Central memory CD4-positive, alpha-beta T cell (primary cell): ENCODE data around the gene TAF4.

Source experiments
- DNase-seq: peaks from one replicate; pipeline ENCODE4 v3.0.0; 2022

The TAF4 gene

DNA sequence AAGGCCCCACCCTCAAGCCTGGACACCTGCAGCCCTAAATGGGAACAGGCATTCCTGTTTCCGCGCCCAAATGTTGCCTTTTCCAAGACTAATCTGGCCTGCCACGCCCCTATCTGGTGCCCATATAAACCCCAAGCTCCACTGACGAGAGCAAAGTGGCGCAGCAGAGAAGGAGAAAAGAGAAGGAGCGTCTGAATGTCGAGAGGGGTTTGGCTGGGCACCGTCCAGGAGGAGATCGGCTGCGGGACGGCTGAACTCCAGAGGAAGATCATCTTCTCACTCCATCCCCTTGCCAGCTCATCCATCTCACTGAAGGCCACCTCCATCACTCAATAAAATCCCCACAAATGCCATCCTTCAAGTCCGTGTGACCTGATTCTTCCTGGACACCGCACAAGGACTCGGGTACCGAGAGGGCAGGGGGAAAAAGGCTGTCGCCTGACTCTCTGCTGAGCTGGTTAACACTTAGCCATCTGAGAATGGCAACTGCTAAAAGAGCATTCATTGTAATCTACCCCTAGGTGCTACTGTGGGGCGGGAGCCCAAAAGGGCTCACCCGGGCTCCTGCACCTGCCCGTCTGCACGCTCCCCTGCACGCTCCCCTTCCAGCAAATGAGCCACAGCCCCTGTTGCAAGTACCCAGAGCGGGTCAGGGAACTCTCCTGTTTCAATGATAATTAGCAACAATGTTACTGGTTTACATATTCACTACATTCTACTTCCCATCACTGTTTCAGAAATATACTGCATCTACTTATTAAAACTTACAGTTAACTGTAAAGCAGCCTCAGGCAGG, 23.5 kb downstream of the TAF4 start:
- DNase-seq = no peak

DNA sequence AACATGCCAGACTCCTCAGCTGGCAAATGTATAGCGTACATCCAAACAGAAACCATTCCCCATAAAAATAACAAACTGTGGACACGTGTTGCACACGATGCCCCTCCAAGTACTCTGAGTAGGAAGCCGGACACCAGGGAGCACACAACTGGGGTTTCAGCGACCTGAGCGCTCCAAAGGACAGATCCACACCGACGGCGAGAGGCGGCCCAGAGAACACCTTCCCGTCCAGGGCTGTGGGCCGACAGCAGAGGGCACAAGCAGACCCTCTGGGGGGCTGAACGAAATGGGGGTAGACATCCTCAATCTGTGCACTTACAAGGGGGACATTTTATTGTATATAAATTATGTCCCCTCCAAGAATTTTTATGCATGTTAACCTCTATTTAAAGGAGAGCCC, 24.7 kb downstream of the TAF4 start:
- DNase-seq = no peak

DNA sequence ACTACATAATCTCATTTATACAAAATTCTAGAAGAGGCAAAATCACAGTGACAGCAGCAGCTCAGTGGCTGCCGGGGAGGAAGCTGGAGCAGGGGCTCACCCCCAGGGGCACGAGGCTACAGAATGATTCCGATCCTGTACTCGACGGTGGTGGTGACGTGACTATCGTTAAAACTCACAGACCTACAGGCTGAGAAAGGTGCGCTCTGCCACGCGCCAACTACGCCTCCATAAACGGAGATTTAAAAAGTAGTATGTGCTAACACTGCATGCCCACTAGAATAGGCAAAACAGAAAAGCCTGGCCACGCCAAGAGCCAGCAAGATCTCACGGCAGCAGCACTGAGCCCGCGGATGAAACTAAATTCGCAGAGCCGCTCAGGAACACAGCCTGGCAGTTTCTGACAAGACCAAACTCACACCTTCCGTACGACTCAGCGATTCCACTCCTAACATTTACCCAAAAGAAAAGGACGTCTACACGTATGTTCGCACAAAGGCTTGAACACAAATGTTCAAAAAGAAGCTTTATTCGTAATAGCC, 25.2 kb downstream of the TAF4 start:
- no peak for DNase-seq

DNA sequence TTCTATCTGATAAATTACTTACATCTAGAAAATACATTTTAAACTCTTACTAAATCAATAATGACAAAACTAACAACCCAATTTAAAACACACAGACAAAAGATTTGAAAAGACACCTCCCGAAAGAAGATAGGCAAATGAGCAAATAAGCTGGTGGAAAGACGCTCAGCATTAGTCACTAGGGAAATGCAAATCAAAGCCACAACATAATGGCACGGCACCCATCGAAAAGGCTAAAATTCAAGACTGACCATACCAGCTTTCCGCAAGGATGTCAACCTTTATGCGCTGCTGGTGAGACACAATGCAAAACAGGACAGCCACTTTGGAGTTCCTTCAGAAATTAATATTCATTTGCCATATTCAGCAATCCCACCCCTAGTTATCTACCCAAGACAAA, 25.9 kb downstream of the TAF4 start:
- no peak for DNase-seq

DNA sequence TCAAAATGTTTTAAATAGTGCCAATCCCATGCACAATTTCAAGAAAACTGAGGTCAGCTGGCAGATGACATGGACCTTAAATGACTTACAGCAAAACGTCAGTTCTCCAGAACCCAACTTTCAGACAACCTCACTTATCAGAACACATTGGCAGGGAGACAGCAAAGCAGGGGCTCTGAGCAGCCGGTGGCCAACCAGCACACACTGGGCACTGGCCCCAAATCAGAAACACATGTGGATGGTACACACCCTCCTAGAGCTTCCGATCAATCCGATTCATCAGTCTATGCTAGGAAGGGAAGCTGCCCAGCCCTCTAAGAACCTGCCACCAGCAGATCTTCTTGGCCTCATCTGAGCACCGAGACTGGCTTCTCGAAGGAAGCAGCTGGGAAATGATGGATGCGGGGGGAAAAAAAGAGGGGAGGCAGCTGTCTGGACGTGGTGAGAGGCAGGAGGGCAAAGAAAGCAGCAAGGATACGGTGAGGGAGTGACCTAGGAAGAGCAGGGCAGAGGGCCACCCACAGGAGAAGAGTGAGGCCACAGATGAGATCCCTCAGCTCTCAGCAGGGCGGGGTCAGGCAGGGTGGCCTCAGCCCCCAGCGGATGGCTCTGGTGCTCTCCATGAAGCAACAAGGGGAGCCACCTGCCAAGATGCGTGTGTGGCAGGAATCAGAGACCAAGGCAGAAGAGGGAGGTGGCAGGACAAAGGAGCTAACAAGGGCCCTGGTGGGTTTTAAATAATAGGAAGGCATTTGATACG, 32.9 kb downstream of the TAF4 start:
- DNase-seq = no peak

DNA sequence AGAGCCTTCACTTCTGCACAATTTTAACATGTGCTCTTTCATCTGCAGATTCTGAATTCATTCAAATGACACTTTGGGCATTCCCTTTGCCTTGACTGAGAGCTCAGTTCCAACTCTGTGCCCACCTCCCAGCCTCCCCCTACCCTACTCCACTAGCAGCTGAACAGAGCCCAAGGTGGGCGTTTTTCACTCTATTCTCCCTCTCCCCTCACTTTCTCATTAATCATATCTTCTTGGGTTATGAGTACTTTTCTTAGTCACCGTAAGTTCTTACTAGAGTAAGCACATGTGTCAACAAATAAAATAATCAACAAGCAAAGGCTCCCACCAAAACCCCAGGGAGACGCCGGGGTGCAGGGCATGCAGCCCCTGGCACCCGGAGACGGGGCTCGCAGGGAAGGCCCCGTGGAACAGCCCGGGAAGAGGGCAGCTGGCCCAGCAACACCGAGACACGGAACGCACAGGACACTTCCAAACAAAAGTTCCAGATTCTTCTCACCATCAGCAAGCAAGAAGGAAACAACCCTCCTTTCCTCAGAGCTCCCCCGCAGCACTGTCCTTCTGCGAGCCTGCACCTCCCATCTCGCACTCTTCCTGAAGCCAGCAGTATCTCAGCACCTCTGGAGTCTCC, 34.1 kb downstream of the TAF4 start:
- no peak for DNase-seq

DNA sequence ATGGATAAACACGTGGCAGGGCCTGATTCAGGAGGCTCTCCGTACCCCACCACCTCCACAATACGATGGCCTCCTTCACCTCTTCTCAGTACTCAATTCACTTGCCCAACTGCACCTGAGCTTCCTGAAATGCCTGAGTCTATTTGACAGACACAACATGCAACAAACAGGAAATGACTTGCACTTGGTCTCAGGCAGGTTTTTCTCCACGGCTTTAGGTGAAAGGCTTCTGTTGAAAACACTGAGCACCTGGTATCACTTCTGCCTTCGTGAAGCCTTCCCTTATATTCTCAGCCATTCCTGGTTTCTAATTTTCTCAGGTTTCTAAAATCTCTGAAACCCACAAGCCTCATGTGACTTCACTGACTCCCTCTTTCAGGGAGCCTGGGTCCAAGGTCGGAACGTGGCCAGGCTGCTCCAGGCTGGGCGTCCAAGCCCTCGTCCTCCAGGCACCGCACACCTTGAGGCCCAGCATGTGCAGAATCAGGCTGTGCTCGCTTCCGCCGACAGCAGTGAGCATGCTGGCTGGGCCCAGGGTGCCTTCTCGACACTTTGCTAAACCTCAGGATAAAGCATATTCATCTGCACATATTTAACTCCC, 34.7 kb downstream of the TAF4 start:
- peak; percentile 47 for DNase-seq

DNA sequence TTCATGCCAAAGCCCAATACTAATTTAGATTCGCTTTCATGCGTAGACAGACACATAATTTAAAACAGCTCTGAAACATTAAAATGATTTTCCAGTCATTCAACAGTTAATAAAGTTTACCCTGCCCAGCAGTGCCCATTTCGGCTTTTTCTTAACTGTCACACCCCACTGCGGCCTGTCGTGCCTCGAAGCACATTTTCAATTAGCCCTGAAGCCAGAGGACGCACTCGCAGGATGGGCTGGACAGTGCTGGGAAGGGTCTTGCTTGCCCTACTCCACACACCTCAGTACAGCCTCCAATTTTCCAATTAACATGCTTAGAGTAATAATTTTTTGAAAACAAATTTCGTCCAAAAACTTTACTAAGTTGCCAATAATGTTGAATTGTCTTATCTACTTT, 35.3 kb downstream of the TAF4 start:
- DNase-seq = no peak

DNA sequence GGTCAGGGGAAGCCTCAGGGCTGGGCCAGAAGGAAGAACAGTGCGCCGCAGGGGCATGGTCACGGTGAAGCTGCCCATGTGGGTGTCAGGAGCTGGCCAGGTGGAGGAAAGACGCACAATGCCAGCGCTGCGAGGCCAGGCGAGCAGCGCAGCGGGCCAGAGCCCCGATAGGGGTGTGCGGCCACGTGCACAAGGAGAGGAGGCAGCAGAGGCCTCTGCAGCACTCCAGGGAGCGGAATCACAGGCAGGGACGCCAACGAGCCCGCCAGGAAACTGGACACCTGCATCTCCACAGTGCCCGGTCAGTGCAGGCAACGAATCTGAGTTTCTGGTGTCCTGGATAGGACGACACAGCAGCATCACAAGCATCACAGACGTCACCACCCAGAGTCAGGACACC, 35.7 kb downstream of the TAF4 start:
- no peak for DNase-seq

DNA sequence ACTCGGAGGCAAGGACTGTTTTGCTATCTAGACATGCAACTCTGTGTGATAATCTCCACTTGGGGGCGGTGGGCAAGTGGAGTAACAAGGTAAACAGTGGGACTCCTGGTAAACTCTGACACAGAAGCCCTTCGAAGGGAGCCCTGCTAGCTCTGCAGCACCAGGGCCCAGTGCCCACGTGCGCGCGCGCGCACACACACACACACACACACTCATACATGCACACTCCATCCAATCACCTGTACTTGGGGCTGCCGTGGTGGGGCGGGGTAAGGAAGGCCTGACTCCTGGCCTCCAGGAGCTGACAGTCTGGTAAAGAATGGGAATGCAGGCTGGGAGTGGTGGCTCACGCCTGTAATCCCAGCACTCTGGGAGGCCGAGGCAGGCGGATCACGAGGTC, 36.4 kb downstream of the TAF4 start:
- DNase-seq = no peak

DNA sequence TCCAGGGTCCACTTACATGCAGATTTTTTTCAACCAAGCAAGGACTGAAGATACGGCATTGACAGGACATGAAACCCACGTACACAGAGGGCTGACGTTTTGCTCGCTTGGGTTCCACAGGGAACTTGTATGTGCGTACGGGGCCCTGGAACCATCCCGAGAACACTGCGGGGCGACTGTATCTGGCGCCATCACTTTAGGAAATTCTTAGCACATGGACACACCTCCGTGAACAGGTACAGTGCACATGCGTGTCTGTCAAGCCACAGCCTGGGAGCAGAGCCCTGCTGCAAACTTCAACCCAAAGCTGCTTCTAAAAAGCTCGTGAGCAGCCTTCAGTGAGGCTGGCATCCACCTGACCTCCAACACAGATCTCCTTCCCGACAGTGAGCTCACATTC, 37.3 kb downstream of the TAF4 start:
- DNase-seq = no peak

DNA sequence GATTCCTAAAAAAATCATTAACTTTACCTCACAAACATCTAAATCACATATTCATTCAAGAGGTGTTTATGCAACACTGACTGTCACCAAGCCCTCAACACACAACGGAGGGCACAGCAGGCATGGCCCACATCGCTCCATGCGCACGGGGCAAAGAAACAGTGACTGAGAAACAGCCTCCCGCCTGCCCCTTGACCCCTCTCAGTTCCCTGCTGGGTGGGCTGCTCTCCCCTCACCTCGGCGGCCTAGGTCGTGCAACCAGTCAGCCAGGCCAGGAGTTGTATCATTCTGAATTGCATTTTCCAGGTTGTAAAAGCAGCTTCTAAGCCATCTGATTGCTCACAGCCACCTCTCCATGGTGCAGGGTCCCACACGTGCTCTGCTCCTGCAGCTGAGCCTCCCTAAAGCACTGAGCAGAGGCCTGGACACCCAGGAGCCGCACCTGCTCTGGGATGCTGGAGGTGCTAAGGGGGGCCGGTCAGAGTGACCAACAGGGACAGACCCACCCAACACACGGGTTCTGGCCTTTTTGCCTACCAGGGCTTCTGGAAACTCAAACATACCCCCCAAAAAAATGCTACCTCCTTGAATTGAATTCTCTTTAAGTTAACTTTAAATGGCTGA, 37.9 kb downstream of the TAF4 start:
- no peak for DNase-seq

DNA sequence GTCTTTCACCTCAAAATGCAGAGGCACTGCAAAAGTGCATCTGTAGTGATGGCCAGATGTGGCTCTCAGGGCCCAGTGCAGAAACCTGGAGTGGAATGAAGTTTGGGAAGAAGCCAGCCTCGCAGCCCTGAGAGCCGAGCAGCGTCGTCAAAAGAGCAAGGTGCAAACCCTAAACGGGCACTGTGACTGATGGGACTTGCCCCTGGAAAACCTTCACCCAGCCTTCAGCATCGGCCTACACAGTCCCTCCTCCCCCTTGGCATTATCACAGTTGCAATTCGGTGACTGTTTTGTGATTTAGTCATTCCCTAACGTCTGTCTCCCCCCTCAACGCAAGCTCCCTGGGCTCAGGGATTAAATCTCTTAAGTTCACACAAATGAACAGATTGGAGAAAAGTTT, 38.6 kb downstream of the TAF4 start:
- no peak for DNase-seq

DNA sequence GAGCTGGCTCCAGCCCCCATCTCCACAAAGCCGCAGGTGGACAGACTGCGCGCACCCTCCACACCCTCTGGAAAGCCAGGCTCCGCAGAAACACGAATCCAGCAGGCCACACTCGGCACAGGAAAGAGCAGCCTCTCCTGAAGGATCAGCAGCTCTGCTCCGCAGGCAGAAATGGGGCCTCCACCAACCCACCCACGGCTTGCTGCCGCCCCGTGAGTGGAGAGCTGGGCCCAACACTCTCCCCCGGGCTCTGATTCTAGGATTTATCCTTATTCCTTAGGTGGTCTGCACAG, 39.2 kb downstream of the TAF4 start:
- no peak for DNase-seq

DNA sequence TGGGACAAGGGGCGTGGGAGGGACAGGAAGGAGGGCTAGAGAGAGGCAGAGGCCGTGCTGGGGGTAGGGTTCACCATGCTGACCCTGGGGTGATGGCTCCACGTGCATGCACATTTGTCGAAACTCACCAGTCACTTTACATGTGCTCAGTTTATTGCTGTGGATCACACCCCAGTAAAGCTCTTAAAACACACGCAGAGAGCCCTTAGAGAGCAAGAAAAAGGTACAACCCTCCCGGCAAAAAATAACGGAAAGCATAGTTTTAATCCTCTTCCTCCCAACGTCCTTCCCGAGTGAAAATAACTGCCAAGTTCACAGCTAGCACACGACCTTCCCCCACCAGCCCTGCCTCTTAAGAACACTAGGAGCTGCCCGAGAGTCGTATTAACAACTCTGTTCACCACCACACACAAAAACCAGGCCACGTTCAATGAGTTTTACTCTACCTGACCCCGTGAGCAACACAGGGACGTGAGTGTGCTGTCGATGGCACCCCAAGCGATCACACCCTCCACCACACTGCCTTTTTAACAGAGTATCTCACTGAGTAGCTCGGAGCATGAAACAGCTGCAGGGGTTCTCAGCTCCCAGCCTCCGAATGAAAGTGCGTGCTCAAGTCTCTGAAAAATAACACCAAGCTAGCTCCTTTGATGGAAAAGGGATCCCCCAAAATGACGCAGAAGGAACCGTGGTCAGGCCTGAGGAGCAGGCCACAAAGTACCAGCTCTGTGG, 39.7 kb downstream of the TAF4 start:
- DNase-seq = peak; percentile 8

DNA sequence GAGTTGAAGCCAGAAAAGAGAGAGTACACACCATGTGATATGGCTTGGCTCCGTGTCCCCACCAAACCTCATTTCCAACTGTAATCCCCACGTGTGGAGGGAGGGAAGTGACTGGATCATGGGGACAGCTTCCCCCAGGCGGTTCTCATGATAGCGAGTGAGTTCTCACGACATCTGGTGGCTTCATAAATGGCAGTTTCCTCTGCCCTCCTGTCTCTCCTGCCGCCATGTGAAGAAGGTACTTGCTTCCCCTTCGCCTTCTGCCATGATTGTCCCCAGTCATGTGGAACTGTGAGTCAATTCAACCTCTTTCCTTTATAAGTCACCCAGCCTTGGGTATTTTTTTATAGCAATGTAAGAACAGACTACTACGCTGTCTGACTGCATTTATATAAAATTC, 40.3 kb downstream of the TAF4 start:
- DNase-seq = no peak

DNA sequence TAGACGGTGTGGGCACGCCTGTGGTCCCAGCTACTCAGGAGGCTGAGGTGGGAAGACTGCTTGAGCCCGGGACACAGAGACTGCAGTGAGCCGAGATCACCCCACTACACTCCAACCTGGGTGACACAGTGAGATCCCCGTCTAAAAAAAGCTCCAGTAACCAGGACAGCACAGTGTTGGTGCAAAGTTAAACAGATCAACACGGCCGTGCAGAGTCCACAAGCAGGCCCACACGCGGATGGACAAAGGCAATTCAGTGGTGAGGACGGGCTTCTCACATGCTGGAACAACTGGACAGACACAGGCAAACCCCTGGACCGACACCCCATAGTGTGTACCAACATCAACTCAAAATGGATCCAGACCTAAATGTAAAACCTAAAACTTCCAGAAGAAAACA, 41.7 kb downstream of the TAF4 start:
- DNase-seq = no peak

DNA sequence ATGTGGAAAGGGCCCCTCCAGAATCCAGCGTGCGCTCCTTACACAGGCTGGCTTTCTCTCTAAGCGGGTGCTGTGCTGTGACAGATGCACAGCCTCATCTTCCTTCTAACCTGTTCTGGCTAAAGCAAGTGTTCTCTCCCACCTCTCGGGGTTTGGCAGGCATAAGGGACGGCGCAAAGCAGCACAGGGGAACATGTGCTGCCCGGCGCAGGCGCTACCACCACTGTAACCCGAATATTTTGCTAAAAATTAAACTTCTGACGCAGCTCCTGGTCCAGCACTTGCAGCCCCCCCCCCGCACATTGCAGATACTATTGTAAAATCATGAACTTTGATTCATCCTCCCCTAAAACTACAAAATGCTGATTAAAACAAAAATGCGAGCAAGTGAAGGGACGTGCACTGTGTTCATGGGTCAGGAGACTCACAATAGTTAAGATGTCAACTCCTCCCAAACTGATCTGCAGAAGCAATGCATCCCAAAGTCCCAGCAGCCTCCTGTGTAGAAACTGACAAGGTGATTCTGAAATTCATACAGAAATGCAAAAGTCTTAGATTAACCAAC, 43.0 kb downstream of the TAF4 start:
- no peak for DNase-seq

DNA sequence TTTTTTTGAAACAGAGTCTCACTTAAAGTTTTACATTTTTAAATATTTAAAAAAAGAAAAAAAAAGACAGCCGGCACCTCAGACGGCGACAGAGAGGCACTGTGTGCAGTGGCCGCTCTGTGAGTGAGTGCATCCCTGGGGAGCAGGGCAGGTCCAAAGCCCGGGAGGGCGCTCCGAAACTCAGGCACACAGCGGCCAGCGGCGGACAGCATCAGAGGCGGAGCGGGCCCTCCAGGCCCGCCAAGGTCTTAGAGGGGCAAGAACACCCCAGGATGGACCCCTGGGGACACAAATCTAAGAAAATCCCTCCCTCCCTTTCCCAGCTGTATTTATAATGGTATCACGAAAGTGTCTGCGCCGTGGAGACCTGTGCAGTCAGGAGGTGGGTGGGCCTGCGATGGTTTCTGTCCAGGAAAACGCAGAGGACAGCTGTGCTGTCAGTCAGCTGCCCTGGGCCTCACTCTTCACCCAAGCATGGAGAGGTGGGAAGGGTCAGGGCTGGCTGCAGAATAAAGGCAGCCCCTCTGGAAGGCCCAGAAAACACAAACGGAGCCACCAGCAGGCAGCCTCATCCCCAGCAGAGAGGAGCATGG, 43.8 kb downstream of the TAF4 start:
- no peak for DNase-seq

DNA sequence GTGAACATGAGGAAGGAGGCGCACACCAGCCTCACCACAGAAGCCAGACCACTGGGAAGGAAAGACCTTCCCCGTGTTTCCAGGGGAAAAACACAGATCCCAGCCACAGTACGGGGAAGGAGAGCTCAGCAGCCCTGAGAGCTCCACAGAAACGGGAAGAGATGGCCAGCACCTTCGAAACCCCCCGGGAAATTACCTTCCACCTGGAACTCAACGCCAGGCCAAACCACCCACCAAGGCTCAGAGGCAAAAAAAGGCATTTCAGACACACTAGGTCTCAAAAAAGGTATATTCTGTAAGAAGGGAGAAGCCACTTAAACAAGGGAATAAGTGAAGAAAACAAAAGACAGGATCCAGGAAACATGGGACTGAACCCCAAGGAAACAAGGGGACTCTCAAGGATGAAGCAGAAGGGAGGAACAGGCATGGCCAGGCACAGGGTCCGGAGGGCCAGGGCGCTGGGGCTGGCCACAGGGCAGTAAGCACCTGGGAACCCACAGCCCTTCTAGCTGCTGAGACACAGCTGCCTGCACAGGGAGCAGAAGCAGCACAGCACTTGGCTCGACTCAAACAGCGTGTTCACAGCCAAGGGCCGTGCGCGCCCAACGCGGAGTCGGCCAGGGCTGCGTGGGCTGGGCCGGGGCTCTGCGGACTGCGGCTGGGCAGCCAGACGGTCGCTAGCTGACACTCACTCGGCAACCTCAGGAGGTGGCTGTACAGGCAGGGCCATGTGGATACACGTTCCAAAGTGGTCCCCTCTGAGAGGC, 44.6 kb downstream of the TAF4 start:
- DNase-seq = no peak
